ENCODE measurements around the gene CLEC17A. TPM values are rescaled to one million over a fixed set of nuclear protein-coding genes. Genes with fewer than 3 reads are reported as not detected.
"Not testable (repeated sequence)": the region's sequence is repeated elsewhere in the genome, so short reads cannot be mapped to it uniquely, and the experiment has no call there.

The CLEC17A gene
- total RNA-seq, 1 donor from 2014 or later: not detected

- H3K4me1 Mint-ChIP-seq (ENCODE audit: low read depth): no peaks in the 10 kb centered on the region
- no peak for DNase-seq (ENCODE audit: low spot score, unreplicated experiment)
- H3K27ac Mint-ChIP-seq: no peak overlapping the region
- H3K27me3 Mint-ChIP-seq: no peaks in the 10 kb centered on the region
- no peak overlapping the region for H3K4me3 Mint-ChIP-seq (ENCODE audit: low read depth)
- no peak for TF ChIP-seq CTCF (IDR thresholded peaks at IDR 0.05; ENCODE audit: unreplicated experiment)
- H3K36me3 Mint-ChIP-seq (ENCODE audit: insufficient read depth): peaks cover 5% of the 10 kb centered on the region
- peaks cover 26% of the 10 kb centered on the region for H3K9me3 Mint-ChIP-seq (ENCODE audit: low read depth)
Observed at GRCh38 chr19:14614099-14614412, 31.2 kb downstream of the CLEC17A start.

GRCh38 chr19:14615623-14616022, 32.7 kb downstream of the CLEC17A start:
- Mint-ChIP-seq H3K27me3 (no peaks in the 10 kb centered on the region), H3K4me3 (ENCODE audit: low read depth) (no peak overlapping the region), H3K4me1 (ENCODE audit: low read depth) (no peaks in the 10 kb centered on the region), H3K9me3 (ENCODE audit: low read depth) (peaks cover 26% of the 10 kb centered on the region), H3K27ac (no peak overlapping the region), H3K36me3 (ENCODE audit: insufficient read depth) (peaks cover 2% of the 10 kb centered on the region)
- no peak for DNase-seq (ENCODE audit: low spot score, unreplicated experiment)
- TF ChIP-seq CTCF (IDR thresholded peaks at IDR 0.05; ENCODE audit: unreplicated experiment): no peak

- H3K4me1 Mint-ChIP-seq (ENCODE audit: low read depth): no peaks in the 10 kb centered on the region
- H3K9me3 Mint-ChIP-seq (ENCODE audit: low read depth): peaks cover 22% of the 10 kb centered on the region
Observed at GRCh38 chr19:14616407-14616806, 33.5 kb downstream of the CLEC17A start.

DNA sequence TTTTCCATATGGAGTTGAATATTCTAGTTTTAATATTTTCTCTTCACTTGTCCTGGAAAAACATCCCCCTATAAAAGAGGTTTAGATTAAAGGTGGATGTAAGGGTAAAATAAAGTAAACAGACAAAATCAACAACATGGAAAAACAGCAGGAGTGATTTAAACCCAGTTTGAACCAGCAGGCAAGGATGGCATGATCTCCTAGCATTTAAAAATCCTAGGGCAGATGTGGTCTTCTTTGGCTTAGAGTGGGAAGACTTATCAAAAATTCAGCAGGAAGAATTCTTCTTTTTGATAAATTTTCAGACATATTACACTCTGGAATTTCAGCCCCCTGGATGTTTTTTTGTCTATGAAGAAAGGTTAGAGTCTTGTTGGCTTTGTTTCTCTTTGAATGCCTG, 36.5 kb downstream of the CLEC17A start:
- Mint-ChIP-seq H3K27ac (no peak overlapping the region), H3K4me3 (ENCODE audit: low read depth) (no peak overlapping the region), H3K4me1 (ENCODE audit: low read depth) (no peaks in the 10 kb centered on the region), H3K9me3 (ENCODE audit: low read depth) (peaks cover 21% of the 10 kb centered on the region), H3K36me3 (ENCODE audit: insufficient read depth) (peaks cover 2% of the 10 kb centered on the region), H3K27me3 (no peaks in the 10 kb centered on the region)
- no peak for TF ChIP-seq CTCF (IDR thresholded peaks at IDR 0.05; ENCODE audit: unreplicated experiment)
- no peak for DNase-seq (ENCODE audit: low spot score, unreplicated experiment)

More at GRCh38 chr19:14616407-14616806, 33.5 kb downstream of the CLEC17A start:
- H3K27me3 Mint-ChIP-seq: no peaks in the 10 kb centered on the region
- no peak overlapping the region for H3K27ac Mint-ChIP-seq
- no peak overlapping the region for H3K4me3 Mint-ChIP-seq (ENCODE audit: low read depth)
- TF ChIP-seq CTCF (IDR thresholded peaks at IDR 0.05; ENCODE audit: unreplicated experiment): no peak
- H3K36me3 Mint-ChIP-seq (ENCODE audit: insufficient read depth): peaks cover 2% of the 10 kb centered on the region
- DNase-seq (ENCODE audit: low spot score, unreplicated experiment): no peak

- H3K9me3 Mint-ChIP-seq (ENCODE audit: low read depth): peaks cover 21% of the 10 kb centered on the region
- not testable (repeated sequence) for DNase-seq (ENCODE audit: low spot score, unreplicated experiment); H3K27ac Mint-ChIP-seq; H3K4me3 Mint-ChIP-seq (ENCODE audit: low read depth); H3K36me3 Mint-ChIP-seq (ENCODE audit: insufficient read depth); H3K4me1 Mint-ChIP-seq (ENCODE audit: low read depth); H3K27me3 Mint-ChIP-seq
Observed at GRCh38 chr19:14624491-14624890, 41.6 kb downstream of the CLEC17A start.

DNA sequence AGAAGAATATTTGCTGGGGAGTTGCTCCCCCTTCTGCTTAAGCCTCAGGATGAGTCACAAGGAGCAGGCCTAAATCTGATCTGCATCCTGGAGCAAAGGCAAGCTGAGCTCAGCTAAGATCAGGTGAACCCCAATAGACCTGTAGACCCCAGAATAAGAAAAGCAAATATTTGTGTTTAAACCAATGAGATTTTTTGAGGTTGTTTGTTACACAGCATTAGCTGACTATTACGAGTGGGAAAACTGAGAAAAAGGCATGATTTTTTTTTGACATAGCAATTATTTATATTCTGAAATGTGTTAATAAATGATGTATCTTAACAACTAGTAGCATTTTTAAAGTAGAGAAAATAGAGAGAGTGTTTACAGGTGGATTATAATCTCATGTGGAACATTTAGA, 46.7 kb downstream of the CLEC17A start:
- H3K4me3 Mint-ChIP-seq (ENCODE audit: low read depth): no peak overlapping the region
- H3K4me1 Mint-ChIP-seq (ENCODE audit: low read depth): no peaks in the 10 kb centered on the region
- no peak for TF ChIP-seq CTCF (IDR thresholded peaks at IDR 0.05; ENCODE audit: unreplicated experiment)
- peaks cover 27% of the 10 kb centered on the region for H3K9me3 Mint-ChIP-seq (ENCODE audit: low read depth)
- H3K36me3 Mint-ChIP-seq (ENCODE audit: insufficient read depth): peaks cover 1% of the 10 kb centered on the region
- H3K27me3 Mint-ChIP-seq: no peaks in the 10 kb centered on the region
- no peak overlapping the region for H3K27ac Mint-ChIP-seq
- no peak for DNase-seq (ENCODE audit: low spot score, unreplicated experiment)
